OCI-LY3 (cell line): ENCODE measurements around the gene FAM185A.
A peak's percentile ranks its signal among the peaks of the same experiment; 100 is the strongest.

Experiments
- H2AFZ ChIP-seq: fragments of 200-600, 300-600 bp; shearing (Covaris generic); 2 replicates; pipeline ENCODE4 v1.6.0; 2014; ENCODE audit warnings: antibody characterized with exemption, low read depth, low read length
- H3K27ac ChIP-seq: fragments of 200-600, 300-600 bp; sonication (generic); 2 replicates; pipeline ENCODE4 v1.5.1; 2014; ENCODE audit warnings: mild to moderate bottlenecking, low read length, moderate library complexity, mixed read lengths
- H3K27me3 ChIP-seq: fragments of 200-600, 300-600 bp; sonication (generic); 2 replicates; pipeline ENCODE4 v1.6.1; 2014; ENCODE audit warnings: low read depth, low read length, mixed read lengths
- H3K36me3 ChIP-seq: fragments of 200-600, 300-600 bp; sonication (generic); replicated peaks from 2 replicates; pipeline ENCODE3; 2014; ENCODE audit warnings: low read depth, low read length, mixed read lengths
- H3K4me1 ChIP-seq: fragments of 300-600, 200-600 bp; sonication (generic); 2 replicates; pipeline ENCODE4 v1.6.1; 2014; ENCODE audit warnings: low read length, mixed read lengths
- H3K4me2 ChIP-seq: fragments of 200-600, 300-600 bp; sonication (generic); 2 replicates; pipeline ENCODE4 v1.6.1; 2014; ENCODE audit warnings: low read length, mixed read lengths
- H3K4me3 ChIP-seq: fragments of 300-600, 200-600 bp; sonication (generic); 2 replicates; pipeline ENCODE4 v1.5.1; 2014; ENCODE audit warnings: antibody characterized with exemption, mild to moderate bottlenecking, low read length, moderate library complexity
- H3K79me2 ChIP-seq: fragments of 300-600, 200-600 bp; shearing (Covaris generic); 2 replicates; pipeline ENCODE4 v1.6.1; 2014; ENCODE audit warnings: mild to moderate bottlenecking, low read length, mixed read lengths
- H3K9ac ChIP-seq: fragments of 300-600, 200-600 bp; shearing (Covaris generic); 2 replicates; pipeline ENCODE4 v1.6.0; 2014; ENCODE audit warnings: mild to moderate bottlenecking, low read length, moderate library complexity
- H3K9me3 ChIP-seq: fragments of 200-600, 300-600 bp; shearing (Covaris generic); 2 replicates; pipeline ENCODE4 v1.6.1; 2014; ENCODE audit warnings: low read length, mixed read lengths; ENCODE audit not compliant: insufficient read depth
- H4K20me1 ChIP-seq: fragments of 200-600, 300-600 bp; sonication (generic); 2 replicates; pipeline ENCODE4 v1.6.1; 2016; ENCODE audit warnings: low read length, mixed read lengths; ENCODE audit not compliant: insufficient read depth
- EZH2phosphoT487 ChIP-seq: fragments of 200-600 bp; shearing (Covaris generic); IDR thresholded peaks from 2 replicates; pipeline ENCODE4 v1.6.1; 2018; ENCODE audit warnings: antibody characterized with exemption, mixed run types, low read depth
- TF ChIP-seq, protein P1 (sequence below): fragments of 200-600, 300-600 bp; sonication (generic); IDR thresholded peaks from 2 replicates; pipeline ENCODE4 v1.5.1; 2014; ENCODE audit warnings: antibody characterized with exemption, low read length, low read depth

The FAM185A gene

DNA sequence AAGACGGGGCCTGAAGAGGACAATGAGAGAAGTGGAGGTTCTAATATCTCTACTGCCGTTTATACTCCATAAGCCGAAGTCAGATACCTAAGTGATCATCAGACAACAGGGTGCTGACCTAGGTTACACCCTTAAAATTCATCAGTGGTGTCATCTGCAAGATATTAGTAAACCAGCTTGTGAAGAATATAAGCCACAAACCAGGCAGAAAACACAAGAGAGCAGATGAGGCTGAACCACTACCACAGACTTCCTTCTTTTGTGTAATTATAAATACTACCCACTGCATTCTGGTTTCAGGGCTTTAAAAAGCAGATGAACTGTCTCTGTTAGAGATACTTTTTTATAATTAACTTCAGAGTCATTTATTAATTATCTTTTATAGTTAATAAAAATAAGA lies 95.1 kb downstream of the FAM185A start:
- Histone ChIP-seq H4K20me1 (no peaks in the 10 kb centered on the region), H3K27ac (no peak overlapping the region), H2AFZ (no peak overlapping the region), H3K79me2 (no peaks in the 10 kb centered on the region), H3K27me3 (peaks cover 15% of the 10 kb centered on the region), H3K4me3 (no peak overlapping the region), H3K36me3 (no peaks in the 10 kb centered on the region), H3K4me1 (peaks cover 26% of the 10 kb centered on the region), H3K9ac (no peak overlapping the region), H3K9me3 (no peaks in the 10 kb centered on the region), H3K4me2 (0 out of 2 replicates have a peak overlapping the region, but pooled peaks have one; percentile 23)
- TF ChIP-seq, protein P1, sequence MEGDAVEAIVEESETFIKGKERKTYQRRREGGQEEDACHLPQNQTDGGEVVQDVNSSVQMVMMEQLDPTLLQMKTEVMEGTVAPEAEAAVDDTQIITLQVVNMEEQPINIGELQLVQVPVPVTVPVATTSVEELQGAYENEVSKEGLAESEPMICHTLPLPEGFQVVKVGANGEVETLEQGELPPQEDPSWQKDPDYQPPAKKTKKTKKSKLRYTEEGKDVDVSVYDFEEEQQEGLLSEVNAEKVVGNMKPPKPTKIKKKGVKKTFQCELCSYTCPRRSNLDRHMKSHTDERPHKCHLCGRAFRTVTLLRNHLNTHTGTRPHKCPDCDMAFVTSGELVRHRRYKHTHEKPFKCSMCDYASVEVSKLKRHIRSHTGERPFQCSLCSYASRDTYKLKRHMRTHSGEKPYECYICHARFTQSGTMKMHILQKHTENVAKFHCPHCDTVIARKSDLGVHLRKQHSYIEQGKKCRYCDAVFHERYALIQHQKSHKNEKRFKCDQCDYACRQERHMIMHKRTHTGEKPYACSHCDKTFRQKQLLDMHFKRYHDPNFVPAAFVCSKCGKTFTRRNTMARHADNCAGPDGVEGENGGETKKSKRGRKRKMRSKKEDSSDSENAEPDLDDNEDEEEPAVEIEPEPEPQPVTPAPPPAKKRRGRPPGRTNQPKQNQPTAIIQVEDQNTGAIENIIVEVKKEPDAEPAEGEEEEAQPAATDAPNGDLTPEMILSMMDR, result no peak
- no peak for TF ChIP-seq EZH2phosphoT487

DNA sequence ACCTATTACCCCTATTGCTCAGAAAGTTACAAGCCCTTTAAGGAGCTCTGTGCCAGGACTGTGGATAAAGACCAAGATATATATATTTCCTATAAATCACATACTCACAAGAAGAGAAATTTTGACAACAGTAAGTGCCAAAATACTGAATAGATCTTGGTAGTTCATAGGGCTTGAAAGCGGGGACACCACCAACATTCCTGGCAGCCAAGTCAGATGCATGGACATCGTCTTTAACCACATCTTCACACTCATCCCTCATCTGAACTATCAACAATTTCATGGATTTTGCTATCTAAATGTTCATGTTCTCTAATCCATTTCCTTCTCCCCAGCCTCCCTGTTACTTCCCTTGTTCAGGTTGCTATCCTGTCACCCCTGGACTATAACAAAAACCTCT lies 96.5 kb downstream of the FAM185A start:
- H3K4me3 ChIP-seq, result no peak overlapping the region
- H3K36me3 ChIP-seq, result no peaks in the 10 kb centered on the region
- no peaks in the 10 kb centered on the region for H3K79me2 ChIP-seq
- peaks cover 15% of the 10 kb centered on the region for H3K27me3 ChIP-seq
- no peaks in the 10 kb centered on the region for H4K20me1 ChIP-seq
- H3K4me1 ChIP-seq, result peaks cover 21% of the 10 kb centered on the region
- H3K9me3 ChIP-seq, result no peaks in the 10 kb centered on the region
- no peak overlapping the region for H3K27ac ChIP-seq
- H3K4me2 ChIP-seq, result no peak overlapping the region
- no peak overlapping the region for H2AFZ ChIP-seq
- no peak overlapping the region for H3K9ac ChIP-seq
- no peak for TF ChIP-seq EZH2phosphoT487
- TF ChIP-seq, protein P1, result no peak

DNA sequence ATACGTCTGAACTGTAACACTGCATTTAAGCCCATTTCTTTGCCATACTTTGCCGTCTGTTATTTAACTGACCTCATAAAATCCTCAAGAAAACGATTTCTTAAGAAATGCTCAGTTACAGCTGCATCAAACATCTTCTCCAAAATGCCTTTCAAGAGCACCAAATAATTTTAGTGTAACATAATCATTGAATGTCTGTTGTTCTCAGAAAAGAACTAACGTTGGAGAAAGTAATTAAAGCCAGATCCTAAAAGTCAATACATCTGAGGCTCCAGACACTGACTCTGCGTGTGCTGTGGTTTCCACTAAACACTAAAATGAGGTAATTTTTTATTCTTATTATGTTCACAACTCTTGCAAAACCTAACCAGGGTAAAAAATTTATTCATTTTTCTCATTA lies 100.3 kb downstream of the FAM185A start:
- Histone ChIP-seq H3K9ac (no peak overlapping the region), H3K79me2 (no peaks in the 10 kb centered on the region), H3K4me2 (no peak overlapping the region), H3K27ac (no peak overlapping the region), H3K4me1 (peaks cover 4% of the 10 kb centered on the region), H3K4me3 (no peak overlapping the region), H3K36me3 (no peaks in the 10 kb centered on the region), H4K20me1 (no peaks in the 10 kb centered on the region), H3K9me3 (no peaks in the 10 kb centered on the region), H2AFZ (no peak overlapping the region), H3K27me3 (peaks cover 10% of the 10 kb centered on the region)
- TF ChIP-seq, protein P1, result no peak

DNA sequence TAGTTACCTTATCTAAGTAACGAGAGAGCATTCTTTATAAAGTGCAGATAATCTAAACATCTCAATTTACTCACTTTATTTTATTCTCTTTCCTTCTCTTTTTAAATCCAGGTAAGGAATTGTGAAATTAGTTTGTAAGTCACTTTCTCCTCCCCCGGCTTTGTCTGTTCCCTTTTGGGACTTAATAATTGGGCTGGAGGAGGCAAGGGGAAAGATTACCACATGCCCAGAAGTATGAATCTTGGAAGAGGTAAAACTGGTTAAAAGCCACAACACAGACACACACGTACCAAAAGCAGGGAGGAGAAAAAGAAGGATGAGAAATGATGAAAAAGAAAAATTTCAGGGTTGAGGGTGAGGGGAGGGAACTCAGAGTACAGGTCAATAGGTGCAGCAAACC lies 100.7 kb downstream of the FAM185A start:
- no peak overlapping the region for H3K4me3 ChIP-seq
- TF ChIP-seq, protein P1, result no peak
- TF ChIP-seq EZH2phosphoT487, result no peak
- H3K9ac ChIP-seq, result no peak overlapping the region
- no peaks in the 10 kb centered on the region for H3K9me3 ChIP-seq
- no peaks in the 10 kb centered on the region; the same call in 1 of the 2 replicates for H3K4me1 ChIP-seq
- H3K27me3 ChIP-seq, result peaks cover 10% of the 10 kb centered on the region
- H3K36me3 ChIP-seq, result no peaks in the 10 kb centered on the region
- no peaks in the 10 kb centered on the region for H3K79me2 ChIP-seq
- H3K4me2 ChIP-seq, result no peak overlapping the region
- no peak overlapping the region for H3K27ac ChIP-seq
- H4K20me1 ChIP-seq, result no peaks in the 10 kb centered on the region
- no peak overlapping the region for H2AFZ ChIP-seq
